MM.1S (cell line): Measurements from ENCODE around the gene TPCN1.

Source experiments
- DNase-seq: peaks from one replicate; pipeline ENCODE4 v3.0.0-alpha.2; 2015
- H2AFZ ChIP-seq: fragments of 300-600 bp; sonication (generic); 2 replicates; pipeline ENCODE4 v1.6.0; 2016; ENCODE audit warnings: antibody characterized with exemption, low read length
- H3F3A ChIP-seq: fragments of 300-600 bp; sonication (generic); 2 replicates; pipeline ENCODE4 v1.6.1; 2016; ENCODE audit warnings: mild to moderate bottlenecking, antibody characterized with exemption, low read length, moderate library complexity, mixed read lengths; ENCODE audit not compliant: insufficient read depth
- H3K27ac ChIP-seq: fragments of 300-600 bp; sonication (generic); 2 replicates; pipeline ENCODE4 v1.5.1; 2016; ENCODE audit warnings: mild to moderate bottlenecking, low read length
- H3K27me3 ChIP-seq: fragments of 300-600 bp; sonication (generic); replicated peaks from 2 replicates; pipeline ENCODE4 v1.6.0; 2016; ENCODE audit warnings: low read length; ENCODE audit not compliant: insufficient read depth
- H3K36me3 ChIP-seq: fragments of 300-600 bp; sonication (generic); replicated peaks from 2 replicates; pipeline ENCODE4 v1.6.1; 2016; ENCODE audit warnings: mild to moderate bottlenecking, low read length, mixed read lengths; ENCODE audit not compliant: insufficient read depth
- H3K4me1 ChIP-seq: fragments of 300-600 bp; sonication (generic); 2 replicates; pipeline ENCODE4 v1.6.1; 2016; ENCODE audit warnings: low read length, mixed read lengths
- H3K4me2 ChIP-seq: fragments of 300-600 bp; sonication (generic); 2 replicates; pipeline ENCODE4 v1.6.0; 2016; ENCODE audit warnings: low read depth, low read length
- H3K4me3 ChIP-seq: fragments of 300-600 bp; sonication (generic); 2 replicates; pipeline ENCODE4 v1.5.1; 2016; ENCODE audit warnings: low read length, mixed read lengths
- H3K79me2 ChIP-seq: fragments of 300-600 bp; sonication (generic); 2 replicates; pipeline ENCODE4 v1.6.1; 2016; ENCODE audit warnings: mixed run types, low read length, mixed read lengths
- H3K9ac ChIP-seq: fragments of 300-600 bp; sonication (generic); 2 replicates; pipeline ENCODE4 v1.6.1; 2016; ENCODE audit warnings: low read length, mixed read lengths
- H3K9me2 ChIP-seq: fragments of 300-600 bp; sonication (generic); replicated peaks from 2 replicates; pipeline ENCODE4 v1.6.1; 2016; ENCODE audit warnings: mild to moderate bottlenecking, low read length, mixed read lengths; ENCODE audit not compliant: insufficient read depth
- H3K9me3 ChIP-seq: fragments of 300-600 bp; sonication (generic); replicated peaks from 2 replicates; pipeline ENCODE4 v1.6.1; 2016; ENCODE audit warnings: mild to moderate bottlenecking, low read length, mixed read lengths; ENCODE audit not compliant: insufficient read depth
- H4K20me1 ChIP-seq: fragments of 300-600 bp; sonication (generic); 2 replicates; pipeline ENCODE4 v1.6.1; 2016; ENCODE audit warnings: mild to moderate bottlenecking, low read length, moderate library complexity, mixed read lengths; ENCODE audit not compliant: insufficient read depth
- EZH2 ChIP-seq: fragments of 300-600 bp; sonication (generic); optimal IDR thresholded peaks from 2 replicates; pipeline ENCODE3; 2017; ENCODE audit warnings: low read depth, mild to moderate bottlenecking, antibody characterized with exemption, low read length, mixed read lengths
- EZH2phosphoT487 ChIP-seq: fragments of 300-600 bp; sonication (generic); IDR thresholded peaks from 2 replicates; pipeline ENCODE4 v1.6.1; 2018; ENCODE audit warnings: antibody characterized with exemption, low read length
- TF ChIP-seq, protein P1 (sequence below): fragments of 300-600 bp; sonication (generic); IDR thresholded peaks from 2 replicates; pipeline ENCODE4 v1.5.1; 2016; ENCODE audit warnings: antibody characterized with exemption, low read length, mixed read lengths

TPCN1 gene

DNA sequence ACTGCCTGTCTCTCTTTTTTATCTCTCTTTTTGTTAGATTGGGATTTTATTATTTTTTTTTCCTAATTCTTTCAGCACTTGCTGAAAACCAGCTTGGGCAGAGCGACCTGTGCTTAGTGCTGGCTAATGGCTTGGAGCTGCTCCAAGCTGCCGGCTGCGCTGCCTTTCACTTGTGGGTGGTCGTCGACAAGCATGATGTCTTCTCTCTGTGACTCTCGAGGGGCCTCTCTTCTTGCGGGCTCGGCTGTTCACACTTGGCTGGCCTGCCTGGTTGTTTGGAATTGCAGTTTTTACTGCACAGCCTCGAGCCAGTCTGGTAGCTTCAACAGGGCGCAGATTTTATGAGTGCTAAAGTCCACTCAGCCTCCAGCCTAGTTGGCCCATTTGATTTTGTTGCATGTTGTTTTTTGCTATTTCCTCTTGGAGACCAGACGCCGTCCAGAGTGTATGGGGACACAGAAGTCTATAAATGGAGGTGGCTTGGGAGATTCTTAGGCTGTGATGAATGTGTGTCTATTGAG lies 18.6 kb downstream of the TPCN1 start:
- no peaks in the 10 kb centered on the region for H4K20me1 ChIP-seq
- H3K36me3 ChIP-seq: no peaks in the 10 kb centered on the region
- no peak overlapping the region for H3K4me2 ChIP-seq
- DNase-seq: no peak
- H3K9ac ChIP-seq: no peak overlapping the region
- H2AFZ ChIP-seq: no peak overlapping the region
- H3K27me3 ChIP-seq: no peaks in the 10 kb centered on the region
- no peak overlapping the region for H3K27ac ChIP-seq
- no peaks in the 10 kb centered on the region for H3K79me2 ChIP-seq
- H3F3A ChIP-seq: no peaks in the 10 kb centered on the region
- H3K9me3 ChIP-seq: no peaks in the 10 kb centered on the region
- H3K4me3 ChIP-seq: no peak overlapping the region
- H3K9me2 ChIP-seq: no peaks in the 10 kb centered on the region
- H3K4me1 ChIP-seq: no peaks in the 10 kb centered on the region
- no peak for TF ChIP-seq EZH2
- TF ChIP-seq, protein P1, sequence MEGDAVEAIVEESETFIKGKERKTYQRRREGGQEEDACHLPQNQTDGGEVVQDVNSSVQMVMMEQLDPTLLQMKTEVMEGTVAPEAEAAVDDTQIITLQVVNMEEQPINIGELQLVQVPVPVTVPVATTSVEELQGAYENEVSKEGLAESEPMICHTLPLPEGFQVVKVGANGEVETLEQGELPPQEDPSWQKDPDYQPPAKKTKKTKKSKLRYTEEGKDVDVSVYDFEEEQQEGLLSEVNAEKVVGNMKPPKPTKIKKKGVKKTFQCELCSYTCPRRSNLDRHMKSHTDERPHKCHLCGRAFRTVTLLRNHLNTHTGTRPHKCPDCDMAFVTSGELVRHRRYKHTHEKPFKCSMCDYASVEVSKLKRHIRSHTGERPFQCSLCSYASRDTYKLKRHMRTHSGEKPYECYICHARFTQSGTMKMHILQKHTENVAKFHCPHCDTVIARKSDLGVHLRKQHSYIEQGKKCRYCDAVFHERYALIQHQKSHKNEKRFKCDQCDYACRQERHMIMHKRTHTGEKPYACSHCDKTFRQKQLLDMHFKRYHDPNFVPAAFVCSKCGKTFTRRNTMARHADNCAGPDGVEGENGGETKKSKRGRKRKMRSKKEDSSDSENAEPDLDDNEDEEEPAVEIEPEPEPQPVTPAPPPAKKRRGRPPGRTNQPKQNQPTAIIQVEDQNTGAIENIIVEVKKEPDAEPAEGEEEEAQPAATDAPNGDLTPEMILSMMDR: no peak
- no peak for TF ChIP-seq EZH2phosphoT487

DNA sequence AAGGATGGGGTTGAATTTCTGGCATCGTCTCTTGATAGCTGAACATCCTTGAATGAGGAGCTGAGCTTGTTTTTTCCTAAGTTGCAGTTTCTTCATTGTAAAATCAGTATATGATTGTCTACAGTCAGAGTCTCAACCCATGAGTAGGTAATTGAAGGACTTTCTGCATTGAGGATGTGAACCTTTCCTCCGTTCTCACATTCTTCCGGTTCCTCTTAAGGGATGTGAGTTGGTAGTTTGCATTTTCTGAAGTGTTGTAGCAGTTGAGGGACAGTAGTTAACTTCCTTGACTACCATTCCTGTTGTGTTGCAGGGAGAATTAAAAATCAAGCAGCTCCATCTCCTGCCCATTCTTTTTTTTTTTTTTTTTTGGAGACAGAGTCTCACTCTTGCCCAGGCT lies 19.1 kb downstream of the TPCN1 start:
- H3K9me2 ChIP-seq: no peaks in the 10 kb centered on the region
- H4K20me1 ChIP-seq: no peaks in the 10 kb centered on the region
- no peak for DNase-seq
- H3K9ac ChIP-seq: no peak overlapping the region
- no peaks in the 10 kb centered on the region for H3F3A ChIP-seq
- TF ChIP-seq EZH2: no peak
- TF ChIP-seq EZH2phosphoT487: no peak
- TF ChIP-seq, protein P1: no peak
- no peak overlapping the region for H3K4me2 ChIP-seq
- H3K9me3 ChIP-seq: no peaks in the 10 kb centered on the region
- H3K79me2 ChIP-seq: no peaks in the 10 kb centered on the region
- H2AFZ ChIP-seq: no peak overlapping the region
- H3K27ac ChIP-seq: no peak overlapping the region
- H3K27me3 ChIP-seq: no peaks in the 10 kb centered on the region
- no peaks in the 10 kb centered on the region for H3K36me3 ChIP-seq
- H3K4me1 ChIP-seq: no peaks in the 10 kb centered on the region
- no peak overlapping the region for H3K4me3 ChIP-seq

DNA sequence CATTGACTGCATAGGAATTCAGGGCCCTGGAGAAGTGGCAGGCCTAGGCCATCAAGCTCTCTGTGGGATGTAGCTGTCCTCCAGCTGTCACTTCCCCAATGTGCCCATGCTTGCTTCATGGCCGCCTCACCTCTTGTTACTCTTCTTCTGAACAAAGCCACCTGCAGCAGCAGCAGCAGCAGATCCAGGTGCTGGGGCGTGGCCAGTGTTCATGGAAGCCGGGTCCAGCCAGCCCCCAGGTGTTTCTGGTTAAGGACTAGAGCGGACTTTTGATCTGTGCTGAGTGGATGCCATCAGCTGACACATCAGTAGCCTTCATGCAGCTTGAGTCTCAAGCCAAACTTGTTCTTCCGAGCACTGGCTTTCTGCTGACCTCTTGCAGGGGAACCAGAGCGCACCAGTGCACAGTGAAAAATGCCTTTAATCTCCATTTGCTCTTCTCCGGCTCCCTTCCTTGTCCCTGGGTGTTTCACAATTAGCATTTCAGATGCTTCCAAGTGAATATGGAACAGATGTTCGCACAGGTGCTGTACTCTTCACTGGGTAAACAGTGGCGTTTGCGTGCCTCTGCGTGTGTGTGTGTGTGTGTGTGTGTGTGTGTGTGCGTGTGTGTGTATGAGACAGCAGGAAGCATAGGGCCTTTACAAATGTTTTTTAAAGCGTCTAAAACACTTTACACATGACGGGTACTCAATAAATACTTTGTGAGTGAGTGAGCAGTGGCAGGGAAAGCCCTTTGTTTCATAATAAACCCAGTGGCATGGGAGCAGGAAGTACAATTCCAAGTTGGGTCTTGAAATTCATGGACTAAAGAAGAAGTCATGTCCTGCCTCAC lies 20.1 kb downstream of the TPCN1 start:
- Histone ChIP-seq H3K27me3 (no peaks in the 10 kb centered on the region), H3K9ac (no peak overlapping the region), H3K4me3 (no peak overlapping the region), H3K79me2 (no peaks in the 10 kb centered on the region), H3K27ac (no peak overlapping the region), H3K9me3 (no peaks in the 10 kb centered on the region), H3K4me1 (no peaks in the 10 kb centered on the region), H3K36me3 (no peaks in the 10 kb centered on the region), H2AFZ (no peak overlapping the region), H4K20me1 (no peaks in the 10 kb centered on the region), H3K9me2 (no peaks in the 10 kb centered on the region), H3K4me2 (no peak overlapping the region), H3F3A (no peaks in the 10 kb centered on the region)
- peak; percentile 19 for DNase-seq
- TF ChIP-seq EZH2phosphoT487: no peak
- TF ChIP-seq EZH2: no peak
- TF ChIP-seq, protein P1: no peak
